Retinal pigment epithelial cell (primary cell): ENCODE data around the gene TDRD12.
"Not testable (repeated sequence)": the region's sequence is repeated elsewhere in the genome, so short reads cannot be mapped to it uniquely, and the experiment has no call there.

Experiments used
- DNase-seq: peaks from one replicate; pipeline ENCODE4 v3.0.0-alpha.2; 2010; ENCODE audit warnings: low read depth
- H3K4me3 ChIP-seq: 2 replicates; pipeline ENCODE4 v1.5.1; 2011; ENCODE audit warnings: mild to moderate bottlenecking, low read length, control low read depth, moderate library complexity
- TF ChIP-seq, protein P1 (sequence below): conservative IDR thresholded peaks from 2 replicates; pipeline ENCODE4 v1.5.1; 2011; ENCODE audit warnings: low read depth, low read length, control low read depth, inconsistent platforms

The TDRD12 gene

DNA sequence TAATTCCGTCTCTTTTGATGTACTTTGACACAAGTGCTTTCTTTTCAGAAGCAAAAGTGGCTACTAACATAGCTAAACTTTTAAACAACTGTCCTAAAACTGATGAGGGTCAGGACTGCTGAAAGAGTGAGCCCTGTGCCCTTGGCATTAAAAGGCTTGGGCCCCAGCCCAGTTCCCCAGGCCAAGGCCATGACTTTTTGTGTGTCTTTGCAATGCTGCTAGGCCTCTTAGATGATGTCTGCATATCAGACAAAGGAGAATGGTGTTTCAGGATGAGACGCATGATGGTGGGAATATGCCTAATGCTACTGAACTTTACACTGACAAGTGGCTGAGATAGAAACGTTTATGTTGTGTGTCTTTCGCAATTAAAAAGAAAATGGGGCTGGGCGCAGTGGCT is 112.0 kb downstream of the TDRD12 start:
- DNase-seq, result no peak
- TF ChIP-seq, protein P1, sequence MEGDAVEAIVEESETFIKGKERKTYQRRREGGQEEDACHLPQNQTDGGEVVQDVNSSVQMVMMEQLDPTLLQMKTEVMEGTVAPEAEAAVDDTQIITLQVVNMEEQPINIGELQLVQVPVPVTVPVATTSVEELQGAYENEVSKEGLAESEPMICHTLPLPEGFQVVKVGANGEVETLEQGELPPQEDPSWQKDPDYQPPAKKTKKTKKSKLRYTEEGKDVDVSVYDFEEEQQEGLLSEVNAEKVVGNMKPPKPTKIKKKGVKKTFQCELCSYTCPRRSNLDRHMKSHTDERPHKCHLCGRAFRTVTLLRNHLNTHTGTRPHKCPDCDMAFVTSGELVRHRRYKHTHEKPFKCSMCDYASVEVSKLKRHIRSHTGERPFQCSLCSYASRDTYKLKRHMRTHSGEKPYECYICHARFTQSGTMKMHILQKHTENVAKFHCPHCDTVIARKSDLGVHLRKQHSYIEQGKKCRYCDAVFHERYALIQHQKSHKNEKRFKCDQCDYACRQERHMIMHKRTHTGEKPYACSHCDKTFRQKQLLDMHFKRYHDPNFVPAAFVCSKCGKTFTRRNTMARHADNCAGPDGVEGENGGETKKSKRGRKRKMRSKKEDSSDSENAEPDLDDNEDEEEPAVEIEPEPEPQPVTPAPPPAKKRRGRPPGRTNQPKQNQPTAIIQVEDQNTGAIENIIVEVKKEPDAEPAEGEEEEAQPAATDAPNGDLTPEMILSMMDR, result no peak
- H3K4me3 ChIP-seq, result no peak overlapping the region

DNA sequence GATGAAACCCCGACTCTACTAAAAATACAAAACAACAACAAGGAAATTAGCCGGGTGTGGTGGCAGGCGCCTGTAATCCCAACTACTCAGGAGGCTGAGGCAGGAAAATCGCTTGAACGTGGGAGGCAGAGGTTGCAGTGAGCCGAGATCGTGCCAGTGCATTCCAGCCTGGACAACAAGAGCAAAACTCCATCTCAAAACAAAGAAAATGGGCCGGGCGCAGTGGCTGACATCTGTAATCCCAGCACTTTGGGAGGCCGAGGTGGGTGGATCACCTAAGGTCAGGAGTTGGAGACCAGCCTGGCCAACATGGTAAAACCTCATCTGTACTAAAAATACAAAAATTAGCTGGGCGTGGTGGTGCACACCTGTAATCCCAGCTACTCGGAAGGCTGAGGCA is 112.5 kb downstream of the TDRD12 start:
- H3K4me3 ChIP-seq, DNase-seq: not testable (repeated sequence)

DNA sequence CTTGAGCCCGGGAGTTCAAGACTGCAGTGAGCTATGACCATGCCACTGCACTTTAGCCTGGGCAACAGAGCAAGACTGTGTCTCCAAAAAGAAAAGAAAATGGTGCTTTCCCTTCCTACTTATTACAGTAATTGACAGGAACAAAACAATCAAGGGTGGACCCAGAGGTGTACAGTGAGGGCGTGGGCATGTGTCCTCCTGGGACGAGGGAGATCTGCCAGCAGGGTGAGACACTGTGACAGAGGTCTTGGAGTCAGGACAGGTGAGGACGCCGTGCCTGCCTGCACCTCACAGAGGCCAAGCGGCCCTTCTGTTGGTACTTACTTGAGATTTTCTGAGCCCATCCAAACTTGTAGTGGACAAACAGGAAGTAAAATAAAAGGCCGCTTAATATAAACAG is 113.3 kb downstream of the TDRD12 start:
- DNase-seq, result not testable (repeated sequence)

DNA sequence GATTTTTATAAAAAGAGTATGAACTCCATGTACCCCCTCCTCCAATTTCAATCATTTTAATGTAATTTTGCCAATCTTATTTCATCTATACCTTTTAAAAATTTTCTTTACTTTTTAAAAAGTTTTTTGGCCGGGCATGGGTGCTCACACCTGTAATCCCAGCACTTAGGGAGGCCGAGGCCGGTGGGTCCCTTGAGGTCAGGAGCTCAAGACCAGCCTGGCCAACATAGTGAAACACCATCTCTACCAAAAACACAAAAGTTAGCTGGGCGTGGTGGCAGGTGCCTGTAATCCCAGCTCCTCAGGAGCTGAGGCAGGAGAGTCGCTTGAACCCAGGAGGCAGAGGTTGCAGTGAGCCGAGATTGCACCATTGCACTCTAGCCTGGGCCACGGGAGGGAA is 113.8 kb downstream of the TDRD12 start:
- not testable (repeated sequence) for H3K4me3 ChIP-seq, DNase-seq

More for the DNA sequence above, 113.3 kb downstream of the TDRD12 start:
- H3K4me3 ChIP-seq, result not testable (repeated sequence)

- TF ChIP-seq, protein P1, result no peak
- no peak for DNase-seq
- no peak overlapping the region for H3K4me3 ChIP-seq
Measured at GRCh38 chr19:32837531-32837930, 118.0 kb downstream of the TDRD12 start.

GRCh38 chr19:32842061-32842460 is 122.5 kb downstream of the TDRD12 start:
- no peak for DNase-seq
- TF ChIP-seq, protein P1, result no peak
- H3K4me3 ChIP-seq, result no peak overlapping the region

DNA sequence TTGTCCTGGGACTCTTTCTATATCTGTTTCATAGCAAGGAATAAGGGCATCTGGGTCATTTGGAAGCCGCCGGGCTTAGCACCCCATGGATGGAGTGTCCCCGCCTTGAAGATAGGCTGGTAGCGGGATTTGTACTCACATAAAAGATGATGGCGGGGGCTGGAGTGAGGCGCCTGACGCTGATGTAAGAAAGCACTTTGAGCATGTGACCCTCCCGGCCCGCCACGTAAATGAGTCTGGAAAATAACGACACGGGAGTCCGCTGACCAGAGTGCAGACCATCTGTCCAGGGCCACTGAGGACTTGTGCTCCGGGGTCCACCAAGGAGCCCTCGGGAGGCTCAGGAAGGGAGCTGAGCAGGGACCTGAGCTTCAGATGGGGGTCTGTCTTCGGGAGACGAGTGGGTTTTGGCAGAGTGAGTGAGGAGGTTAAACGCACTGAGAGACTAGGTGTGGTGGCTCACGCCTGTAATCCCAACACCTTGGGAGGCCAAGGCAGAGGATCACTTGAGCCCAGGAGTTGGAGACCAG is 124.2 kb downstream of the TDRD12 start:
- H3K4me3 ChIP-seq, result no peak overlapping the region
- no peak for DNase-seq
- TF ChIP-seq, protein P1, result no peak

DNA sequence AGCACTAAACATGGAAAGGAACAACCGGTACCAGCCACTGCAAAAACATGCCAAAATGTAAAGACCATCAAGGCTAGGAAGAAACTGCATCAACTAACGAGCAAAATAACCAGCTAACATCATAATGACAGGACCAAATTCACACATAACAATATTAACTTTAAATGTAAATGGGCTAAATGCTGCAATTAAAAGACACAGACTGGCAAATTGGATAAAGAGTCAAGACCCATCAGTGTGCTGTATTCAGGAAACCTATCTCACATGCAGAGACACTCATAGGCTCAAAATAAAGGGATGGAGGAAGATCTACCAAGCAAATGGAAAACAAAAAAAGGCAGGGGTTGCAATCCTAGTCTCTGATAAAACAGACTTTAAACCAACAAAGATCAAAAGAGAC is 128.5 kb downstream of the TDRD12 start:
- H3K4me3 ChIP-seq, DNase-seq: not testable (repeated sequence)

- TF ChIP-seq, protein P1, result no peak
- no peak overlapping the region for H3K4me3 ChIP-seq
- DNase-seq, result no peak
Measured at GRCh38 chr19:32852216-32852615, 132.6 kb downstream of the TDRD12 start.

DNA sequence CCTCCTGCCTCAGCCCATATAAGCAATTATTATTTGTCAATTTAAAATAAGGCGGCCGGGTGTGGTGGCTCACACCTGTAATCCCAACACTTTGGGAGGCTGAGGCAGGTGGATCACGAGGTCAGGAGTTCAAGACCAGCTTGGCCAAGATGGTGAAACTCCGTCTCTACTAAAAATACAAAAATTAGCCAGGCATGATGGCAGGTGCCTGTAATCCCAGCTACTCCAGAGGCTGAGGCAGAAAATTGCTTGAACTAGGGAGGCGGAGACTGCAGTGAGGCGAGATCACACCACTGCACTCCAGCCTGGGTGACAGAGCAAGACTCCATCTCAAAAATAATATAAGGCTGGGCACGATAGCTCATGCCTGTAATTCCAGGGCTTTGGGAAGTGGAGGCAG is 137.3 kb downstream of the TDRD12 start:
- H3K4me3 ChIP-seq, DNase-seq: not testable (repeated sequence)
